Liver (tissue), 3 donors: ENCODE measurements around the gene ATG4B.

Experiments used
- FOXA2 ChIP-seq: IDR thresholded peaks from 2 replicates; pipeline ENCODE4 v1.6.1; 2016; ENCODE audit warnings: antibody characterized with exemption
- HNF4A ChIP-seq, 2 donors: conservative IDR thresholded peaks; 2 replicates each; pipeline ENCODE4 v1.6.1; 2016; ENCODE audit warnings: antibody characterized with exemption in 2 of 2, mild to moderate bottlenecking in 2 of 2
- JUND ChIP-seq, 2 donors: IDR thresholded peaks; 2 replicates each; pipeline ENCODE4 v1.6.1; 2016; ENCODE audit warnings: antibody characterized with exemption in 2 of 2
- NR2F2 ChIP-seq: IDR thresholded peaks from 2 replicates; pipeline ENCODE4 v1.6.1; 2016; ENCODE audit warnings: antibody characterized with exemption
- RAD21 ChIP-seq, 2 donors: IDR thresholded peaks; 2 replicates each; pipeline ENCODE4 v1.6.1; 2016; ENCODE audit warnings: antibody characterized with exemption in 2 of 2, mild to moderate bottlenecking in 2 of 2
- YY1 ChIP-seq: IDR thresholded peaks from 2 replicates; pipeline ENCODE4 v1.6.1; 2016; ENCODE audit warnings: antibody characterized with exemption, mild to moderate bottlenecking
- TF ChIP-seq, protein P1 (sequence below): fragments of 150-350 bp; IDR thresholded peaks from 2 replicates; pipeline ENCODE4 v1.5.1; 2017; ENCODE audit warnings: improper control_type of control experiment, low read depth, low read length; ENCODE audit not compliant: missing input control
- TF ChIP-seq, protein P2 (sequence below): IDR thresholded peaks from 2 replicates; pipeline ENCODE4 v1.6.1; 2016; ENCODE audit warnings: antibody characterized with exemption, mild to moderate bottlenecking
- donor health status: healthy.
- donor health status: healthy.

DNA sequence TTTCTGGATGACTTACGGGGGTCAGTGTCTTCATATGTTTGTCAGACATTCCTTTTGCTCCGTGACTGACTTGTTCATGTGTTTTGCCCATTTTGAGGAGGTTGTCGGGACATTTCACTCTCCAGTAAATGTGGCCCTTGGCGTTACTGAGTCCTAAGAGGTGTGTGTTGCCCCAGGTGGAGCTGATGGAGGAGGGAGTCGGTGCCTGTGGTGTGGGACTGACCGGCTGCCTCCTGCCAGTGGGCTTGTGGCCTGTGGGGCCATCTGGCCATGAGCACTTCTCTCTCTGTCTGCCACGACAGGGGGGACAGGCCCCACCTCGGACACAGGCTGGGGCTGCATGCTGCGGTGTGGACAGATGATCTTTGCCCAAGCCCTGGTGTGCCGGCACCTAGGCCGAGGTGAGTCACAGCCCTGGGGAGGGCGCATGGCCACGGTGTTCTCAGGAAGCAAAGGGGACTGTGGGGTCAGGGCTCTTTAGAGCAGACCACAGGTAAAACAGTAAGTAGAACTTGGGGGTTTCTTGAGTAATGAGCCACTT, 15.8 kb downstream of the ATG4B start:
- TF ChIP-seq, protein P1, sequence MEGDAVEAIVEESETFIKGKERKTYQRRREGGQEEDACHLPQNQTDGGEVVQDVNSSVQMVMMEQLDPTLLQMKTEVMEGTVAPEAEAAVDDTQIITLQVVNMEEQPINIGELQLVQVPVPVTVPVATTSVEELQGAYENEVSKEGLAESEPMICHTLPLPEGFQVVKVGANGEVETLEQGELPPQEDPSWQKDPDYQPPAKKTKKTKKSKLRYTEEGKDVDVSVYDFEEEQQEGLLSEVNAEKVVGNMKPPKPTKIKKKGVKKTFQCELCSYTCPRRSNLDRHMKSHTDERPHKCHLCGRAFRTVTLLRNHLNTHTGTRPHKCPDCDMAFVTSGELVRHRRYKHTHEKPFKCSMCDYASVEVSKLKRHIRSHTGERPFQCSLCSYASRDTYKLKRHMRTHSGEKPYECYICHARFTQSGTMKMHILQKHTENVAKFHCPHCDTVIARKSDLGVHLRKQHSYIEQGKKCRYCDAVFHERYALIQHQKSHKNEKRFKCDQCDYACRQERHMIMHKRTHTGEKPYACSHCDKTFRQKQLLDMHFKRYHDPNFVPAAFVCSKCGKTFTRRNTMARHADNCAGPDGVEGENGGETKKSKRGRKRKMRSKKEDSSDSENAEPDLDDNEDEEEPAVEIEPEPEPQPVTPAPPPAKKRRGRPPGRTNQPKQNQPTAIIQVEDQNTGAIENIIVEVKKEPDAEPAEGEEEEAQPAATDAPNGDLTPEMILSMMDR = no peak
- TF ChIP-seq YY1 = no peak
- no peak for TF ChIP-seq NR2F2
- no peak for TF ChIP-seq JUND (IDR thresholded peaks at IDR 0.05)
- TF ChIP-seq, protein P2, sequence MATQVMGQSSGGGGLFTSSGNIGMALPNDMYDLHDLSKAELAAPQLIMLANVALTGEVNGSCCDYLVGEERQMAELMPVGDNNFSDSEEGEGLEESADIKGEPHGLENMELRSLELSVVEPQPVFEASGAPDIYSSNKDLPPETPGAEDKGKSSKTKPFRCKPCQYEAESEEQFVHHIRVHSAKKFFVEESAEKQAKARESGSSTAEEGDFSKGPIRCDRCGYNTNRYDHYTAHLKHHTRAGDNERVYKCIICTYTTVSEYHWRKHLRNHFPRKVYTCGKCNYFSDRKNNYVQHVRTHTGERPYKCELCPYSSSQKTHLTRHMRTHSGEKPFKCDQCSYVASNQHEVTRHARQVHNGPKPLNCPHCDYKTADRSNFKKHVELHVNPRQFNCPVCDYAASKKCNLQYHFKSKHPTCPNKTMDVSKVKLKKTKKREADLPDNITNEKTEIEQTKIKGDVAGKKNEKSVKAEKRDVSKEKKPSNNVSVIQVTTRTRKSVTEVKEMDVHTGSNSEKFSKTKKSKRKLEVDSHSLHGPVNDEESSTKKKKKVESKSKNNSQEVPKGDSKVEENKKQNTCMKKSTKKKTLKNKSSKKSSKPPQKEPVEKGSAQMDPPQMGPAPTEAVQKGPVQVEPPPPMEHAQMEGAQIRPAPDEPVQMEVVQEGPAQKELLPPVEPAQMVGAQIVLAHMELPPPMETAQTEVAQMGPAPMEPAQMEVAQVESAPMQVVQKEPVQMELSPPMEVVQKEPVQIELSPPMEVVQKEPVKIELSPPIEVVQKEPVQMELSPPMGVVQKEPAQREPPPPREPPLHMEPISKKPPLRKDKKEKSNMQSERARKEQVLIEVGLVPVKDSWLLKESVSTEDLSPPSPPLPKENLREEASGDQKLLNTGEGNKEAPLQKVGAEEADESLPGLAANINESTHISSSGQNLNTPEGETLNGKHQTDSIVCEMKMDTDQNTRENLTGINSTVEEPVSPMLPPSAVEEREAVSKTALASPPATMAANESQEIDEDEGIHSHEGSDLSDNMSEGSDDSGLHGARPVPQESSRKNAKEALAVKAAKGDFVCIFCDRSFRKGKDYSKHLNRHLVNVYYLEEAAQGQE = no peak
- no peak for TF ChIP-seq RAD21 (IDR thresholded peaks at IDR 0.05)
- no peak for TF ChIP-seq FOXA2
- no peak for TF ChIP-seq HNF4A (conservative IDR thresholded peaks at IDR 0.05)
